Measurements from ENCODE around the gene ARID1B. TPM values are rescaled to one million over a fixed set of nuclear protein-coding genes. Genes with fewer than 3 reads are reported as not detected.

Gene ARID1B
- total and polyA plus RNA-seq, 2 of the 13 experiments (the other 11 are each of a cell fraction or from before 2014, with no cell fraction given), result 20.1 to 32.6 TPM

GRCh38 chr6:156776470-156776839, 723 bp upstream of the ARID1B start (continued):
- TF ChIP-seq HNF1A (IDR thresholded peaks at IDR 0.05; ENCODE audit: low read depth) (no peak), HNF1A (CRISPR knock-in tag; IDR thresholded peaks at IDR 0.05; ENCODE audit: borderline replicate concordance) (0 out of 2 replicates have a peak, but pooled peaks have one; percentile 1), RARG (CRISPR knock-in tag; IDR thresholded peaks at IDR 0.05; ENCODE audit: low read depth) (no peak), TCF7L2 (IDR thresholded peaks at IDR 0.05; ENCODE audit: low read depth, low read length) (no peak), ZNF282 (IDR thresholded peaks at IDR 0.05; ENCODE audit: partially characterized antibody) (no peak), ZNF891 (CRISPR knock-in tag; IDR thresholded peaks at IDR 0.05) (no peak), GATAD2A (CRISPR knock-in tag; IDR thresholded peaks at IDR 0.05) (peak; percentile 63), ADNP (CRISPR knock-in tag; IDR thresholded peaks at IDR 0.05) (peak; percentile 59; the same call in 1 of the 2 replicates), KAT7 (CRISPR knock-in tag; IDR thresholded peaks at IDR 0.05; ENCODE audit: borderline replicate concordance) (no peak), ZNF646 (CRISPR knock-in tag; IDR thresholded peaks at IDR 0.05) (no peak), ARNT2 (CRISPR knock-in tag; IDR thresholded peaks at IDR 0.05; ENCODE audit: low read depth) (no peak), RBM39 (IDR thresholded peaks at IDR 0.05; ENCODE audit: low read depth, low read length, poor library complexity, severe bottlenecking) (no peak), RFXAP (CRISPR knock-in tag; IDR thresholded peaks at IDR 0.05; ENCODE audit: borderline replicate concordance) (peak; percentile 12; the same call in 1 of the 2 replicates), ZNF776 (CRISPR knock-in tag; IDR thresholded peaks at IDR 0.05) (no peak), PHF5A (CRISPR knock-in tag; IDR thresholded peaks at IDR 0.05; ENCODE audit: low read depth, unreplicated experiment) (no peak), ARID3A (IDR thresholded peaks at IDR 0.05; ENCODE audit: low read depth, low read length) (no peak), ZMYM2 (CRISPR knock-in tag; IDR thresholded peaks at IDR 0.05) (0 out of 2 replicates have a peak, but pooled peaks have one; percentile 16), E2F2 (CRISPR knock-in tag; IDR thresholded peaks at IDR 0.05; ENCODE audit: borderline replicate concordance) (no peak)
